Measurements from ENCODE around the gene KLK15. TPM values are rescaled to one million over a fixed set of nuclear protein-coding genes. Genes with fewer than 3 reads are reported as not detected.

Gene KLK15
- total and polyA plus RNA-seq, 2 of the 13 experiments (the other 11 are each of a cell fraction or from before 2014, with no cell fraction given): not detected

DNA sequence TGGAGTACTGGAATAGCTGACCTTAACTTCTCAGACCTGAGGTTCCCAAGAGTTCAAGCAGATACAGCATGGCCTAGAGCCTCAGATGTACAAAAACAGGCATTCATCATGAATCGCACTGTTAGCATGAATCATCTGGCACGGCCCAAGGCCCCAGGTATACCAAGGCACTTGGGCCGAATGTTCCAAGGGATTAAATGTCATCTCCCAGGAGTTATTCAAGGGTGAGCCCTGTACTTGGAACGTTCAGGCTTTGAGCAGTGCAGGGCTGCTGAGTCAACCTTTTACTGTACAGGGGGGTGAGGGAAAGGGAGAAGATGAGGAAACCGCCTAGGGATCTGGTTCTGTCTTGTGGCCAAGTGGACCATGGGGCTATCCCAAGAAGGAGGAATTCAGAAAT, 27.6 kb upstream of the KLK15 start:
- intact Hi-C loops (cut with micrococcal nuclease; ENCODE audit: unreplicated experiment): no loop called here
- no peak for ATAC-seq
- TF ChIP-seq KDM3A (CRISPR knock-in tag; IDR thresholded peaks at IDR 0.05; ENCODE audit: low read depth) (no peak), CEBPB (IDR thresholded peaks at IDR 0.05; ENCODE audit: borderline replicate concordance, low read depth, low read length) (no peak), GABPB1 (CRISPR knock-in tag; IDR thresholded peaks at IDR 0.05) (no peak), GLI4 (CRISPR knock-in tag; IDR thresholded peaks at IDR 0.05; ENCODE audit: borderline replicate concordance) (no peak), TEAD3 (CRISPR knock-in tag; optimal IDR thresholded peaks at IDR 0.05; ENCODE audit: borderline replicate concordance) (no peak), RBAK (CRISPR knock-in tag; IDR thresholded peaks at IDR 0.05) (no peak), HNRNPH1 (optimal IDR thresholded peaks at IDR 0.05; ENCODE audit: low read depth, low read length) (no peak), GPN1 (CRISPR knock-in tag; IDR thresholded peaks at IDR 0.05; ENCODE audit: borderline replicate concordance) (no peak), DPF2 (CRISPR knock-in tag; IDR thresholded peaks at IDR 0.05; ENCODE audit: borderline replicate concordance, low read depth) (no peak), YEATS4 (CRISPR knock-in tag; IDR thresholded peaks at IDR 0.05; ENCODE audit: borderline replicate concordance) (no peak), ZNF660 (CRISPR knock-in tag; IDR thresholded peaks at IDR 0.05; ENCODE audit: borderline replicate concordance, low read depth) (no peak), ZNF629 (CRISPR knock-in tag; conservative IDR thresholded peaks at IDR 0.05) (no peak), STAT5B (CRISPR knock-in tag; IDR thresholded peaks at IDR 0.05) (no peak), ZNF354B (CRISPR knock-in tag; IDR thresholded peaks at IDR 0.05) (no peak)
- TF ChIP-seq, protein P1, sequence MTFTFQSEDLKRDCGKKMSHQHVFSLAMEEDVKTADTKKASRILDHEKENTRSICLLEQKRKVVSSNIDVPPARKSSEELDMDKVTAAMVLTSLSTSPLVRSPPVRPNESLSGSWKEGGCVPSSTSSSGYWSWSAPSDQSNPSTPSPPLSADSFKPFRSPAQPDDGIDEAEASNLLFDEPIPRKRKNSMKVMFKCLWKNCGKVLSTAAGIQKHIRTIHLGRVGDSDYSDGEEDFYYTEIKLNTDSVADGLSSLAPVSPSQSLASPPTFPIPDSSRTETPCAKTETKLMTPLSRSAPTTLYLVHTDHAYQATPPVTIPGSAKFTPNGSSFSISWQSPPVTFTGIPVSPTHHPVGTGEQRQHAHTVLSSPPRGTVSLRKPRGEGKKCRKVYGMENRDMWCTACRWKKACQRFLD (CRISPR knock-in tag; IDR thresholded peaks at IDR 0.05; ENCODE audit: borderline replicate concordance): no peak
- TF ChIP-seq, protein P2, sequence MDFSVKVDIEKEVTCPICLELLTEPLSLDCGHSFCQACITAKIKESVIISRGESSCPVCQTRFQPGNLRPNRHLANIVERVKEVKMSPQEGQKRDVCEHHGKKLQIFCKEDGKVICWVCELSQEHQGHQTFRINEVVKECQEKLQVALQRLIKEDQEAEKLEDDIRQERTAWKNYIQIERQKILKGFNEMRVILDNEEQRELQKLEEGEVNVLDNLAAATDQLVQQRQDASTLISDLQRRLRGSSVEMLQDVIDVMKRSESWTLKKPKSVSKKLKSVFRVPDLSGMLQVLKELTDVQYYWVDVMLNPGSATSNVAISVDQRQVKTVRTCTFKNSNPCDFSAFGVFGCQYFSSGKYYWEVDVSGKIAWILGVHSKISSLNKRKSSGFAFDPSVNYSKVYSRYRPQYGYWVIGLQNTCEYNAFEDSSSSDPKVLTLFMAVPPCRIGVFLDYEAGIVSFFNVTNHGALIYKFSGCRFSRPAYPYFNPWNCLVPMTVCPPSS (IDR thresholded peaks at IDR 0.05): no peak
- TF ChIP-seq, protein P3, sequence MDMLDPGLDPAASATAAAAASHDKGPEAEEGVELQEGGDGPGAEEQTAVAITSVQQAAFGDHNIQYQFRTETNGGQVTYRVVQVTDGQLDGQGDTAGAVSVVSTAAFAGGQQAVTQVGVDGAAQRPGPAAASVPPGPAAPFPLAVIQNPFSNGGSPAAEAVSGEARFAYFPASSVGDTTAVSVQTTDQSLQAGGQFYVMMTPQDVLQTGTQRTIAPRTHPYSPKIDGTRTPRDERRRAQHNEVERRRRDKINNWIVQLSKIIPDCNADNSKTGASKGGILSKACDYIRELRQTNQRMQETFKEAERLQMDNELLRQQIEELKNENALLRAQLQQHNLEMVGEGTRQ (IDR thresholded peaks at IDR 0.05; ENCODE audit: low read depth, low read length): no peak
- TF ChIP-seq, protein P3 (CRISPR knock-in tag; IDR thresholded peaks at IDR 0.05; ENCODE audit: borderline replicate concordance): no peak
- TF ChIP-seq, protein P4, sequence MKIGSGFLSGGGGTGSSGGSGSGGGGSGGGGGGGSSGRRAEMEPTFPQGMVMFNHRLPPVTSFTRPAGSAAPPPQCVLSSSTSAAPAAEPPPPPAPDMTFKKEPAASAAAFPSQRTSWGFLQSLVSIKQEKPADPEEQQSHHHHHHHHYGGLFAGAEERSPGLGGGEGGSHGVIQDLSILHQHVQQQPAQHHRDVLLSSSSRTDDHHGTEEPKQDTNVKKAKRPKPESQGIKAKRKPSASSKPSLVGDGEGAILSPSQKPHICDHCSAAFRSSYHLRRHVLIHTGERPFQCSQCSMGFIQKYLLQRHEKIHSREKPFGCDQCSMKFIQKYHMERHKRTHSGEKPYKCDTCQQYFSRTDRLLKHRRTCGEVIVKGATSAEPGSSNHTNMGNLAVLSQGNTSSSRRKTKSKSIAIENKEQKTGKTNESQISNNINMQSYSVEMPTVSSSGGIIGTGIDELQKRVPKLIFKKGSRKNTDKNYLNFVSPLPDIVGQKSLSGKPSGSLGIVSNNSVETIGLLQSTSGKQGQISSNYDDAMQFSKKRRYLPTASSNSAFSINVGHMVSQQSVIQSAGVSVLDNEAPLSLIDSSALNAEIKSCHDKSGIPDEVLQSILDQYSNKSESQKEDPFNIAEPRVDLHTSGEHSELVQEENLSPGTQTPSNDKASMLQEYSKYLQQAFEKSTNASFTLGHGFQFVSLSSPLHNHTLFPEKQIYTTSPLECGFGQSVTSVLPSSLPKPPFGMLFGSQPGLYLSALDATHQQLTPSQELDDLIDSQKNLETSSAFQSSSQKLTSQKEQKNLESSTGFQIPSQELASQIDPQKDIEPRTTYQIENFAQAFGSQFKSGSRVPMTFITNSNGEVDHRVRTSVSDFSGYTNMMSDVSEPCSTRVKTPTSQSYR (CRISPR knock-in tag; IDR thresholded peaks at IDR 0.05; ENCODE audit: borderline replicate concordance): no peak

More for the DNA sequence above, 27.6 kb upstream of the KLK15 start:
- Histone ChIP-seq H3K36me3 (replicated peaks in 1 of 2; ENCODE audit: control insufficient read depth in 1 of 2, insufficient read depth in 2 of 2, low read length in 2 of 2) (no peaks in the 10 kb centered on the region), H3K4me2 (ENCODE audit: low read depth, low read length) (no peak overlapping the region), H3K4me3 (replicated peaks in 1 of 3; ENCODE audit: insufficient read depth in 1 of 3, low read depth in 2 of 3, low read length in 3 of 3) (no peak overlapping the region), H3K4me1 (ENCODE audit: insufficient read depth, low read length) (no peaks in the 10 kb centered on the region), H3K79me2 (ENCODE audit: insufficient read depth, low read length) (no peaks in the 10 kb centered on the region), H4K20me1 (ENCODE audit: insufficient read depth, low read length) (no peaks in the 10 kb centered on the region), H3K27me3 (ENCODE audit: control insufficient read depth in 1 of 2, insufficient read depth in 2 of 2, low read length in 2 of 2) (peaks cover 3 to 20% of the 10 kb centered on the region in 2 experiments; a peak in 4 of 5 replicates), H3K27ac (ENCODE audit: extremely low read length, insufficient read depth, low read length) (no peak overlapping the region), H2AFZ (ENCODE audit: low read length) (no peak overlapping the region), H3K9me3 (ENCODE audit: low read length) (no peaks in the 10 kb centered on the region), H3K9ac (ENCODE audit: insufficient read depth, low read depth, low read length) (no peak overlapping the region)
- DNase-seq (ENCODE audit: low spot score): no peak
- POLR2A ChIA-PET: no interaction called here
- no TSS peak for BruUV-seq (replicated peaks)
- CTCF ChIA-PET (ENCODE audit: low intra/inter-chr PET ratio, low total read pairs): no interaction called here
- 3% methylated on average over 2 of the region's 5 CpGs for WGBS (ENCODE audit: low lambda C conversion rate)
- FAIRE-seq: no peak
- in situ Hi-C loops (cut with HindIII; ENCODE audit: extremely low pct_ligation_motif_present, low pct_unique_long_range_greater_than_20kb): no loop called here
